Right renal pelvis (tissue), 4 donors: ENCODE results near the gene NCKAP5. TPM values are rescaled to one million over a fixed set of nuclear protein-coding genes. Genes with fewer than 3 reads are reported as not detected.
"Not testable (repeated sequence)": the region's sequence is repeated elsewhere in the genome, so short reads cannot be mapped to it uniquely, and the experiment has no call there.

Experiments used
- DNase-seq, 4 donors: peaks; one replicate each; pipeline ENCODE4 v3.0.0-alpha.2; 2013; ENCODE audit warnings: low read depth in 4 of 4, low spot score in 3 of 4, missing footprints in 1 of 4
- polyA plus RNA-seq, 4 donors: library from polyadenylated mRNA; unstranded; fragments of 120-200 nt; gene quantifications; one replicate each; pipeline ENCODE4 v1.2.1, GENCODE V29; 2013; ENCODE audit not compliant: insufficient read length in 4 of 4

Gene NCKAP5
- polyA plus RNA-seq, 4 donors: 7.2 to 10.1 (median 7.8) TPM

DNA sequence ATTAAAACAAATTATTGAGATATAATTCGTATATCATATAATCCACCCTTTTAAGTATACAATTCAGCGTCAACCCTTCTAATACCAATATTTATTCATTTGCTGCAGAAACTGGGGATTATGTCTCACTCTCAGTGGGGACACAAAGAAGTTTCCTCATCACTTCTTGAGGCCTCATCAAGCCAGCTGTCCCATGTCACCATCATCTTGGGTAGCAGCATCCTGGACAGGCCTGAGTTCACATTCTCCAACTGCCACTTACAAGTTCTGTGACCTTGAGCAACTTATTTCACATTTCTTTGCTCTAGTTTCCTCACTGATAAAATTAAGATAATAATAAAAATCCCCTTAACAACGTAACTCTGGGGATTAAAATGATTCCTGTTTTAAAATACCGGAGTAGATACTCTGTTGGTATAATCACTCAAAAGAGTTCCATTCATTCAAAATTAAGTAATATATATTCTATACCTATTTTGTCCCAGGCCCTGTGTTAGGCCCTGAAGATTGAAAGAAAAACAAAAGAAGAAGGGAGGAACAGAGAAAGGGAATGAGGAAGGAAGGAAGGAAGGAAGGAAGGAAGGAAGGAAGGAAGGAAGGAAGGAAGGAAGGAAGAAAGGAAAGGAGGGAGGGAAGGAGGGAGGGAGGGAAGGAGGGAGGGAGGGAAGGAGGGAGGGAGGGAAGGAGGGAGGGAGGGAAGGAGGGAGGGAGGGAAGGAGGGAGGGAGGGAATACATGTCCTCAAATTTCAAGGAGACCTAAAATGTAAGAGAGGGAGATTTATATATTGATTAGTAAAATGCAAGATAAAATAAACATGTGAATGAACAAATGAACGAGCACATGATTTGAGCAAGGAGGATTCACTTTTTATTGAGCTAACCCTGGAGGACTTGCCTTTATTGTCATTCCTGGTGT is 42.4 kb downstream of the NCKAP5 start:
- no peak for DNase-seq

- DNase-seq: no peak
Measured at GRCh38 chr2:133525090-133525489, 43.2 kb downstream of the NCKAP5 start.

DNA sequence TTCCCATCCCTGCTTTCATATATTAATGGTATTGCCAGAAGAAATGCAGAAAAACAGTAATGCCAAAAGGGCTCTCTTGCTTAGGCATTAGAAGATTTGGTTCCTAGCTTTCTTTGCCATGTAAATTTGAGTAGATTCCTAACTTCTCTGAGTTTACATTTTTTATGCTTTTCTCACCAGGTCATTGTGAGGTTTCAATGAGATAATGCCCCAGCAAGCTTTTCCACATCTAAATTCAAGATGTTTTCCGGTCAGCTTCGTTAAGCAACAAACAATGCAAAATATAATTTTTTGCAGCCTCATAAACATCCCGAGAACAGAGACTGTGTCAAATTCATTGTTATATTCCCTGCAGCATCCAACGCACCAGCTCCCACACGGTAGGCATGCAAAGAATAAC is 44.9 kb downstream of the NCKAP5 start:
- DNase-seq: no peak

DNA sequence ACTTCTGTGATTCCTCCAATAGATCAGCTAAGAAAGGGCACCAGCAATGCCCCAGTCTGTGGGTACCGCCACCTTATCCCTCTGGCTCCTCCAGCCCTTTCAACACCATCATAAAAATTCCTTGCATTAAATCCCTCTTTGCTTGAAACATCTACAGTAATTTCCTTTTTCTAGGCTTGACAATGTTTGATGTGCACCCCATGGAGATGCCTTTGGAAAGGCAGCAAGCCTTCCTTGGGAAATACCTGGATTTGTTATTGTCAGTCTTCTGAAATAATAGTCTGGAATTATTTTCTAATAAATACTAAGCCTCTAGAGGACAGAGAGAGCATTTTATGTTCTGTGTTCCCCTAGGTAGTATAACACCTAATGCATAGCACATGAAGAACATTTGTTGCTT is 46.1 kb downstream of the NCKAP5 start:
- DNase-seq: no peak

- DNase-seq: no peak
Measured at GRCh38 chr2:133521146-133521745, 47.0 kb downstream of the NCKAP5 start.

- DNase-seq: not testable (repeated sequence)
Measured at GRCh38 chr2:133519677-133520076, 48.6 kb downstream of the NCKAP5 start.

- DNase-seq: no peak
Measured at GRCh38 chr2:133518700-133519344, 49.4 kb downstream of the NCKAP5 start.

- DNase-seq: no peak
Measured at GRCh38 chr2:133517876-133518275, 50.4 kb downstream of the NCKAP5 start.

DNA sequence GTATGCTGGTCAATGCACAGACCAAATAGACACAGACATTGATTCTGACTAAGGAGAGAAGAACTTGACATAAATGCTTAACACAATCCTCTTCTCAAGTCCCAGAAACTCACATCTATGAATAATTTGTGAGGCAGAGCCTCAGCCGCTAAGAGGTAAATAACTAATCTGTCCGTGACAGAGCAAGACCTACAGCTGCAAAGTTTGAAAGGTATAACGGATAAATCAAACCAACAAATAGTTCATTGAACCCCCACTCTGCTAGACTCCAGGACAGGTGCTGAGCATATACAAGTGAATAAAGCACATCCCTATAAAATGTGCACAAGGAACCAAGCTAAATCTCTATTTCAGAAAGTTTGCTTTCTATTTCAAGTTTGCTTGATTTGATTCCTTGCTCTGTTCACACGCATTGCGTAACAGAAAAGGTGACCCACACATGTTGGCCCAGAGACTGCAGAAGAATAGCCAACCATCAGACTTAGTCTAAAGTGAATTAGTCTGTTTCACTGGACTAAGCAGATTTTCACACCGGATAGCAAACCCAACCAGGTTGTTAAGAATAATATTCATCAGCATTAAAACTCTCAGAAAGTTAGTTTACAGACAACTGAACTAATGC is 51.7 kb downstream of the NCKAP5 start:
- no peak for DNase-seq

- no peak for DNase-seq
Measured at GRCh38 chr2:133515271-133515670, 53.0 kb downstream of the NCKAP5 start.

DNA sequence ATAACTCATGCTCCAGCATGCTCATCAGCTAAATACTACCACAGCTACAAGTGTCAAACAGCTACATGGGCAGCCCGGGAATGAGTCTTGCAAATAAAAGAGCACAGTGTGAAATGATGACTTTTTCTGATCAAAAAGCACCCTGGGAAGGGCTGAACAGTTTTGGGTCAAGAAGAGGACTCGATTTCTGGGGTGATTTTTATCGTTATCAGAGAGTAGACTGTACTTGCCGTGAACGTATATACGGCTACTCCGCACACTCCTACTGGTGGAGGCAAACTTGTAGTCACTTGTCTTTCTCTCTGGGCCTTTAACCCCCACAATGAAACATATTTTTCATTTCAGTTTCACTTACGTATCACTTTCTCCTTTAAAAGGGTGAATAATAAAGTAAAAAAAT is 54.4 kb downstream of the NCKAP5 start:
- DNase-seq: no peak

GRCh38 chr2:133512121-133512520 is 56.1 kb downstream of the NCKAP5 start:
- no peak for DNase-seq

DNA sequence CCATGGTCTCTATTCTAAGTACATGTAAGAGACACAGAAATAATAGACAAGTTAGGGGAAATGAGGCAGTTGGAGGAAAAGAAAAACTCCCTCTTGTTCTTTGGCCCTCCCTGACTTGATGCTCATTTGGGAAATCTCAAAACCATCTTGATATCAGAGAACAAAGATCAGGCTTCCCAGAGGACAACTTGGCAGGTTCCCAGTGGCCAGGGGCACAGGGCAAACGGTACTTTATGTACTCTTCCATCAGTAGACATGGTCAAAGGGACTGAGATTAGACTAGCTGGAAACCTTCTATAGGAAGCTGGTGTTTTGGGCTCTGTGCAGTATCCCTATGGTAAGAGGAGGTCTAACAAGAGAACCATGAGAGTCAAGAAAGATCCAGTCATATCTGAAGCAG is 56.6 kb downstream of the NCKAP5 start:
- DNase-seq: no peak

DNA sequence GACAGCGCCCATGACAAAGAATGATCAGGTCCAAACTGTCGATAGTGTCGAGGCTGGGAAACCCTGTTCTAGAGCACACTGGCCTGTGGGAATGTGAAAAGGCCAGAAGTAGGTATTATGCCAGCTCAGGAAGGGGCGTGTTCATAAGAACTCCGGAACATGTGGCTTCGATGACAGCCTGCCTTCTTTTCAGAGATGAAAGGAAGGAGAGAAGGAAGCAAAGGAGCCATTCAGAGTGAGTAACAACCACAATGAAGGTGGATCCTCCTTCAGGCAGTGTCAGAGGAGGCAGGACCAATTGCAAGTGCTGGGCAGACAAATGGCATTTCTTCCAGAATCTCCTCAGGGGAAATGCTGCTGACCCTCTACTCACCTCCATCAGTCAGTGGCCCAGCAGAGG is 58.5 kb downstream of the NCKAP5 start:
- DNase-seq: no peak

GRCh38 chr2:133508546-133509165 is 59.6 kb downstream of the NCKAP5 start:
- DNase-seq: no peak

GRCh38 chr2:133506996-133507395 is 61.3 kb downstream of the NCKAP5 start:
- DNase-seq: no peak

- no peak for DNase-seq
Measured at GRCh38 chr2:133504566-133505505, 63.4 kb downstream of the NCKAP5 start.

- DNase-seq: no peak
Measured at GRCh38 chr2:133503927-133504326, 64.3 kb downstream of the NCKAP5 start.

DNA sequence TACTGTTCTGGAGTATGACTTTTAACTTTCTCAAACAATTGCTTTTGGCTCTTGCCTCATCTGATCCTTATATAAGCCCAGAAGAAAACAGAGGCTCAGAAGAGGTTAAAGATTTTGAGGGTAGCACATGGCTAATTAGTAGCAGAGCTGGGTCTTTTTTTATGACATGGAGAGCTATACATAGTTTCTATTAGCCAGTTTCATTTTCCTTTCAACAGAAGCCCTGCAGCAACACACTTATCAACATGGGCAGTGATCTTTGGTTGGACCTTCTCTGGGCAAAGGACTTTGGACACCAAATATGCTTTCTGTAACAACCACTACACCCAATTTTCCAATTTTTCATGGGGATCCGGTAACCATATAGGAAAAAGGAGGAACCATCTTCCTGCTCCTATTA is 64.9 kb downstream of the NCKAP5 start:
- DNase-seq: no peak

DNA sequence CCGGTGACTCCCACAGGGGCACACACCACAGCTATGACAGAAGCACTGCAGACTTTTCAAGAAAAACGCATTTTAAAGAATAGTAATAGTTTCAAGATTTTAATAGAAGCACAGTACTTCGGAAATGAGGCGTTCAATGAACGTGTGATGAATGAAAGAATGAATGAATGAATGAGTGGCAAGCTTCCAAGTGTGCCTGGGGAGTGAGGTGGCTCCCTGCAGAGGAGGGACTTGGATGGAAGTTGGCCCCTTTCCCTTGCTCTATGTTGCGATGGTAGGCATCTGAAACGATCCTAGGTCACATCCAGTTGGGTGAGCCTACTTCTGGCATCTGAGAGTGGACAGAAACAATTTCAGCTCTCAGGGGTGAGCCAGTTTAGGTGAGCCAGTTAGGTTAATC is 65.6 kb downstream of the NCKAP5 start:
- DNase-seq: no peak
